PFSK-1 (cell line): ENCODE results near the gene ELP5.

Source experiments
- FOXP2 ChIP-seq: optimal IDR thresholded peaks from 2 replicates; pipeline ENCODE3; 2011; ENCODE audit warnings: borderline replicate concordance, control low read depth, inconsistent platforms; ENCODE audit not compliant: insufficient read depth; ENCODE audit errors: extremely low read length, extremely low read depth
- POLR2AphosphoS5 ChIP-seq: IDR thresholded peaks from 2 replicates; pipeline ENCODE4 v1.6.1; 2012; ENCODE audit warnings: low read depth, mild to moderate bottlenecking, control low read depth, low read length, moderate library complexity
- REST ChIP-seq, 2 experiments: IDR thresholded peaks; 2 replicates each; pipeline versions ENCODE4 v1.6.1 to v1.8.0; 2011 to 2012; ENCODE audit warnings: low read depth in 2 of 2, low read length in 2 of 2, control low read depth in 1 of 2, inconsistent platforms in 1 of 2, mild to moderate bottlenecking in 1 of 2, moderate library complexity in 1 of 2; ENCODE audit not compliant: insufficient read depth in 1 of 2
- SIN3A ChIP-seq: IDR thresholded peaks from 2 replicates; pipeline ENCODE4 v1.6.1; 2012; ENCODE audit warnings: mild to moderate bottlenecking, low read length, moderate library complexity, borderline replicate concordance; ENCODE audit not compliant: insufficient read depth
- TAF1 ChIP-seq: IDR thresholded peaks from 2 replicates; pipeline ENCODE4 v1.6.1; 2012; ENCODE audit warnings: low read length, control low read depth, borderline replicate concordance; ENCODE audit not compliant: insufficient read depth

ELP5 gene

GRCh38 chr17:7284911-7285310, 32.9 kb downstream of the ELP5 start:
- TF ChIP-seq FOXP2 (no peak), TAF1 (no peak)

GRCh38 chr17:7285679-7286078, 33.7 kb downstream of the ELP5 start:
- TF ChIP-seq POLR2AphosphoS5 (no peak), FOXP2 (no peak), SIN3A (no peak), TAF1 (no peak), REST (IDR thresholded peaks at IDR 0.05; ENCODE audit: insufficient read depth in 1 of 2, low read depth in 2 of 2, low read length in 2 of 2) (no peak)

- TF ChIP-seq REST (IDR thresholded peaks at IDR 0.05; ENCODE audit: insufficient read depth in 1 of 2, low read depth in 2 of 2, low read length in 2 of 2) = no peak
- TF ChIP-seq TAF1 = no peak
- no peak for TF ChIP-seq POLR2AphosphoS5
- TF ChIP-seq SIN3A = no peak
- no peak for TF ChIP-seq FOXP2
These were observed 37.4 kb downstream of the ELP5 start for GRCh38 chr17:7289256-7290032.

GRCh38 chr17:7290166-7290565, 38.2 kb downstream of the ELP5 start:
- TF ChIP-seq POLR2AphosphoS5 = no peak
- TF ChIP-seq TAF1 = no peak
- no peak for TF ChIP-seq REST (IDR thresholded peaks at IDR 0.05; ENCODE audit: insufficient read depth in 1 of 2, low read depth in 2 of 2, low read length in 2 of 2)
- TF ChIP-seq FOXP2 = no peak
- no peak for TF ChIP-seq SIN3A

GRCh38 chr17:7290685-7291084, 38.7 kb downstream of the ELP5 start:
- TF ChIP-seq TAF1 (no peak), FOXP2 (no peak), POLR2AphosphoS5 (no peak), REST (IDR thresholded peaks at IDR 0.05; ENCODE audit: insufficient read depth in 1 of 2, low read depth in 2 of 2, low read length in 2 of 2) (no peak), SIN3A (no peak)
